ENCODE data around the gene LGALS8.

GRCh38 chr1:236561976-236562375 is 38.2 kb downstream of the LGALS8 start:
- TF ChIP-seq REST (IDR thresholded peaks at IDR 0.05; ENCODE audit: low read depth): no peak
- no peak for TF ChIP-seq EP300 (IDR thresholded peaks at IDR 0.05; ENCODE audit: borderline replicate concordance)
- TF ChIP-seq FOXM1 (IDR thresholded peaks at IDR 0.05; ENCODE audit: borderline replicate concordance, low read depth): no peak

Data from Ishikawa (cell line).